ENCODE results near the gene GIMAP5. TPM values are rescaled to one million over a fixed set of nuclear protein-coding genes. Genes with fewer than 3 reads are reported as not detected.

Gene GIMAP5
- 17.0 TPM for total RNA-seq

DNA sequence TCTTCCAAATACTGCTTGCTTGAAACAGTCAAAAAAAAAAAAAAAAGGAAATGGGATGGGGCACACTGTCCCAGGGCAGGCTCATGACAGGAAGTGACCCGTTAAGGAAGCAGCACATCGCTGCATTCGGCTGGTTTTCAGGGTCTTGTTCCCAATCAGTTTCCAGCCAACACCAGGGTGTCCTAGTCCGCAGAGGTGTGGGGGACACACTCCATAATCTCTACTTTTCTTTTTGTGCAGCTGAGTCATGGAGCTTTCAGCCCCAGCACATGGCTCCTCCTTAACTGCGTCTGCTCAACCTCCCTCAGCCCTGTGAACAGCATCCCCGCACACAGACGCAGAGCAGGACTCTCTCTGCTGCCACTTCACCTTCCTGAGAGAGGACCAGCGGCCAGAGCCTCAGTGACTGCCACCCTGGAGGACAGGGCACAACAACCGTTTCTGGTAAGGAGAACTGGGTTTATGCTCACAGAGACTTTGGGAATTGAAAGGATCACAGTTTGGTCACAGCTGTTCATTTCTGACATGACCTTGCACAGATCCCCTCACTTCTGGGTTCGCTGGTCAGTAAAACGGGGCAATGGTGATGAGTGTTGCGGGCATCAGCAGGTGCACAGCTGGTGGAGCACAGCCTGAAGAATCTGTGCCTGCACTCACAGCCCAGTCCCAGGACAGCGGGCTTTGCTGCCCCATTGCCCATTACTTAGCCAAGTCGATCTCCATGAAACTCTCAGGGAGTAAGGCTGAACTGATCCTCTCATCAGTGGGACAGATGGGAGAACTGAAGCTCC lies at the start of gene GIMAP5:
Gene GIMAP5, plus strand, starts transcription at position 154 of the 791 bp plus-strand sequence. CDS start 3,467 bp downstream, outside the sequence.

DNA sequence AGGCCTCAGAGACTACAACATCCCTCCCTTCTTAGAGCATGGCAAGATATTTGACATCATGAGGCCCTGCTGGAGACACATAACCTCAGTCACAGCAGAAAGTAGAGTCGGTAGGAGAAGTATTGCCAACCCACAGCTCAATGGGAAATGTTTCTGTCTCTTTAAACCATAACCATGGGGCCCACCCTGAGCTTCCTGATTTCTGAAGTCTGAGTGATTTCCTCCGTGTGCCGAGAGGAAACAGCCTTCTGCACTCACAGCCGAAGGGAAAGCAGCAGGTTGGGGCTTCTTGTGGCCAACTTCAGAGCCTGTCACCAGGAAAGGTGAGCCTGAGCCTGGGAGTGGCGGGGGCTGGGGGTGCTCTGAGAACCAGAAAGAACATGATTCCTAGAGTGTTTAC lies 20.9 kb upstream of the GIMAP5 start, which contains the start of gene GIMAP1:
Gene GIMAP1, plus strand, starts transcription at position 246 of the 400 bp plus-strand sequence. CDS start 2,435 bp downstream, outside the sequence.

Other genes starting within 250 kb of the GIMAP5 start
- 8.0 TPM for gene GIMAP7, start 222.5 kb upstream of the GIMAP5 start, total RNA-seq
- 24.2 TPM for gene GIMAP4, start 170.0 kb upstream of the GIMAP5 start, total RNA-seq
- 18.9 TPM for gene GIMAP6, start 105.0 kb upstream of the GIMAP5 start, total RNA-seq
- 10.0 TPM for gene GIMAP2, start 51.7 kb upstream of the GIMAP5 start, total RNA-seq
- 2.6 TPM for gene GIMAP1, start 20.8 kb upstream of the GIMAP5 start, total RNA-seq
- gene TMEM176B, start 62.9 kb downstream of the GIMAP5 start, total RNA-seq: 69.6 TPM
- gene TMEM176A, start 63.4 kb downstream of the GIMAP5 start, total RNA-seq: 71.8 TPM
- 82.9 TPM for gene AOC1, start 115.1 kb downstream of the GIMAP5 start, total RNA-seq
- 14.4 TPM for gene KCNH2, start 240.9 kb downstream of the GIMAP5 start, total RNA-seq

All from metanephros (tissue), 1 donor.